Measurements from ENCODE around the gene NHERF1. TPM values are rescaled to one million over a fixed set of nuclear protein-coding genes. Genes with fewer than 3 reads are reported as not detected.

Gene NHERF1
- total and polyA plus RNA-seq, 9 of the 15 experiments (the other 6 are each of a cell fraction or from before 2014, with no cell fraction given), result 11.4 to 79.9 (median 36.9) TPM

DNA sequence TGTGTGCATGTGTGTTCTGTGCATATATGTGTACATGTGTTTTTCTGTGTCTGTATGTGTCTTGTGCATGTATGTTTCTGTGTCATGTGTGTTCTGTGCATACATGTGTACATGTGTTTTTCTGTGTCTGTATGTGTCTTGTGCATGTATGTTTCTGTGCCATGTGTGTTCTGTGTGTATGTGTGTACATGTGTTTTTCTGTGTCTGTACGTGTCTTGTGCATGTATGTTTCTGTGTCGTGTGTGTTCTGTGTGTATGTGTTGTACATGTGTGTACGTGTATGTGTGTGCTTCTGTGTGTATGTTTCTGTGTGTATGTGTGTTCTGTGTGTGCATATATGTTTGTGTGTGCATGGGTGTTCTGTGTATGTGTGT, 19.7 kb upstream of the NHERF1 start (continued):
- TF ChIP-seq, protein P1, sequence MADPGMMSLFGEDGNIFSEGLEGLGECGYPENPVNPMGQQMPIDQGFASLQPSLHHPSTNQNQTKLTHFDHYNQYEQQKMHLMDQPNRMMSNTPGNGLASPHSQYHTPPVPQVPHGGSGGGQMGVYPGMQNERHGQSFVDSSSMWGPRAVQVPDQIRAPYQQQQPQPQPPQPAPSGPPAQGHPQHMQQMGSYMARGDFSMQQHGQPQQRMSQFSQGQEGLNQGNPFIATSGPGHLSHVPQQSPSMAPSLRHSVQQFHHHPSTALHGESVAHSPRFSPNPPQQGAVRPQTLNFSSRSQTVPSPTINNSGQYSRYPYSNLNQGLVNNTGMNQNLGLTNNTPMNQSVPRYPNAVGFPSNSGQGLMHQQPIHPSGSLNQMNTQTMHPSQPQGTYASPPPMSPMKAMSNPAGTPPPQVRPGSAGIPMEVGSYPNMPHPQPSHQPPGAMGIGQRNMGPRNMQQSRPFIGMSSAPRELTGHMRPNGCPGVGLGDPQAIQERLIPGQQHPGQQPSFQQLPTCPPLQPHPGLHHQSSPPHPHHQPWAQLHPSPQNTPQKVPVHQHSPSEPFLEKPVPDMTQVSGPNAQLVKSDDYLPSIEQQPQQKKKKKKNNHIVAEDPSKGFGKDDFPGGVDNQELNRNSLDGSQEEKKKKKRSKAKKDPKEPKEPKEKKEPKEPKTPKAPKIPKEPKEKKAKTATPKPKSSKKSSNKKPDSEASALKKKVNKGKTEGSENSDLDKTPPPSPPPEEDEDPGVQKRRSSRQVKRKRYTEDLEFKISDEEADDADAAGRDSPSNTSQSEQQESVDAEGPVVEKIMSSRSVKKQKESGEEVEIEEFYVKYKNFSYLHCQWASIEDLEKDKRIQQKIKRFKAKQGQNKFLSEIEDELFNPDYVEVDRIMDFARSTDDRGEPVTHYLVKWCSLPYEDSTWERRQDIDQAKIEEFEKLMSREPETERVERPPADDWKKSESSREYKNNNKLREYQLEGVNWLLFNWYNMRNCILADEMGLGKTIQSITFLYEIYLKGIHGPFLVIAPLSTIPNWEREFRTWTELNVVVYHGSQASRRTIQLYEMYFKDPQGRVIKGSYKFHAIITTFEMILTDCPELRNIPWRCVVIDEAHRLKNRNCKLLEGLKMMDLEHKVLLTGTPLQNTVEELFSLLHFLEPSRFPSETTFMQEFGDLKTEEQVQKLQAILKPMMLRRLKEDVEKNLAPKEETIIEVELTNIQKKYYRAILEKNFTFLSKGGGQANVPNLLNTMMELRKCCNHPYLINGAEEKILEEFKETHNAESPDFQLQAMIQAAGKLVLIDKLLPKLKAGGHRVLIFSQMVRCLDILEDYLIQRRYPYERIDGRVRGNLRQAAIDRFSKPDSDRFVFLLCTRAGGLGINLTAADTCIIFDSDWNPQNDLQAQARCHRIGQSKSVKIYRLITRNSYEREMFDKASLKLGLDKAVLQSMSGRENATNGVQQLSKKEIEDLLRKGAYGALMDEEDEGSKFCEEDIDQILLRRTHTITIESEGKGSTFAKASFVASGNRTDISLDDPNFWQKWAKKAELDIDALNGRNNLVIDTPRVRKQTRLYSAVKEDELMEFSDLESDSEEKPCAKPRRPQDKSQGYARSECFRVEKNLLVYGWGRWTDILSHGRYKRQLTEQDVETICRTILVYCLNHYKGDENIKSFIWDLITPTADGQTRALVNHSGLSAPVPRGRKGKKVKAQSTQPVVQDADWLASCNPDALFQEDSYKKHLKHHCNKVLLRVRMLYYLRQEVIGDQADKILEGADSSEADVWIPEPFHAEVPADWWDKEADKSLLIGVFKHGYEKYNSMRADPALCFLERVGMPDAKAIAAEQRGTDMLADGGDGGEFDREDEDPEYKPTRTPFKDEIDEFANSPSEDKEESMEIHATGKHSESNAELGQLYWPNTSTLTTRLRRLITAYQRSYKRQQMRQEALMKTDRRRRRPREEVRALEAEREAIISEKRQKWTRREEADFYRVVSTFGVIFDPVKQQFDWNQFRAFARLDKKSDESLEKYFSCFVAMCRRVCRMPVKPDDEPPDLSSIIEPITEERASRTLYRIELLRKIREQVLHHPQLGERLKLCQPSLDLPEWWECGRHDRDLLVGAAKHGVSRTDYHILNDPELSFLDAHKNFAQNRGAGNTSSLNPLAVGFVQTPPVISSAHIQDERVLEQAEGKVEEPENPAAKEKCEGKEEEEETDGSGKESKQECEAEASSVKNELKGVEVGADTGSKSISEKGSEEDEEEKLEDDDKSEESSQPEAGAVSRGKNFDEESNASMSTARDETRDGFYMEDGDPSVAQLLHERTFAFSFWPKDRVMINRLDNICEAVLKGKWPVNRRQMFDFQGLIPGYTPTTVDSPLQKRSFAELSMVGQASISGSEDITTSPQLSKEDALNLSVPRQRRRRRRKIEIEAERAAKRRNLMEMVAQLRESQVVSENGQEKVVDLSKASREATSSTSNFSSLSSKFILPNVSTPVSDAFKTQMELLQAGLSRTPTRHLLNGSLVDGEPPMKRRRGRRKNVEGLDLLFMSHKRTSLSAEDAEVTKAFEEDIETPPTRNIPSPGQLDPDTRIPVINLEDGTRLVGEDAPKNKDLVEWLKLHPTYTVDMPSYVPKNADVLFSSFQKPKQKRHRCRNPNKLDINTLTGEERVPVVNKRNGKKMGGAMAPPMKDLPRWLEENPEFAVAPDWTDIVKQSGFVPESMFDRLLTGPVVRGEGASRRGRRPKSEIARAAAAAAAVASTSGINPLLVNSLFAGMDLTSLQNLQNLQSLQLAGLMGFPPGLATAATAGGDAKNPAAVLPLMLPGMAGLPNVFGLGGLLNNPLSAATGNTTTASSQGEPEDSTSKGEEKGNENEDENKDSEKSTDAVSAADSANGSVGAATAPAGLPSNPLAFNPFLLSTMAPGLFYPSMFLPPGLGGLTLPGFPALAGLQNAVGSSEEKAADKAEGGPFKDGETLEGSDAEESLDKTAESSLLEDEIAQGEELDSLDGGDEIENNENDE (IDR thresholded peaks at IDR 0.05; ENCODE audit: low read depth, low read length), result no peak
